ENCODE results near the gene TACC3.

TACC3 gene

GRCh38 chr4:1776521-1777161 lies 55.3 kb downstream of the TACC3 start:
- no peak for DNase-seq (ENCODE audit: low read depth)

DNA sequence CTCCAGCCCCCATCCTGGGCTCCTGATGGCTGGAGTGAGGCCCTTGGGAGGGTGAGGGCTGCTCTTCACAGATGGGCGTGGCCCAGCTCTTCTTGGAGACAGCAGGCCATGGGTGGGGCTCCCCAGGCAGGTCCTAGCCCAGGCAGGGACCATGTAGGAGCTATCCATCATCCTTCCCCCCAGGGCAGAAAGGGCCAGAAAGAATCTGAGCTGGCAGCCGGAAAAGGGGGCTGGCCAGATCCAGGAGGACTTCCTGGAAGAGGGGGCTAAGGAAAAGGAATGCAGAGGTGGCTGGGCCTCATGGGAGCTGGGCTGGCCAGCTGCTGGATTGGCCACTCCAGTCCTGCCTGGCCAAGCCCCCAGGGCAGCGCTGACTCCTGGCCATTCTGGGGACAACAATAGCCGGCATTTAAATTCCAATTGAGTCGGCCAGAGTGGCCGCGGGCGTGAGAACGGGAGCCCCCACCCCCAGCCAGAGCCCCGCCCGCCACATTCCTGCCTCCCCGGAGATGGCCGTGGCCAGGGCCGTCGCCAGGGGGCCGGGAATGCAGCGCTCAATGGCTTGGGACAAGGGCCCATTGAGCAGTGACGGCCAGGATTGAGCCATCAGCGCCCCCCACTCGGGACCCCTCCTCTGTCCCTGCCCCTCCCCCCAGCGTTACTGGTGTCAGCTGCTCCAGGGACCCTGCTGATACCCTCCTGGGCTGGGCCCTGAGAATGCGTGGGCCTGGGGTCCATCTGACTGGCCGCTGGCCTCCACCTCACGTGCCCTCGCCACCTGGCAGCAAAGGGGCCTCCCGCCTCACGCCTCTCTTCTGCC lies 56.7 kb downstream of the TACC3 start:
- no peak for DNase-seq (ENCODE audit: low read depth)

DNA sequence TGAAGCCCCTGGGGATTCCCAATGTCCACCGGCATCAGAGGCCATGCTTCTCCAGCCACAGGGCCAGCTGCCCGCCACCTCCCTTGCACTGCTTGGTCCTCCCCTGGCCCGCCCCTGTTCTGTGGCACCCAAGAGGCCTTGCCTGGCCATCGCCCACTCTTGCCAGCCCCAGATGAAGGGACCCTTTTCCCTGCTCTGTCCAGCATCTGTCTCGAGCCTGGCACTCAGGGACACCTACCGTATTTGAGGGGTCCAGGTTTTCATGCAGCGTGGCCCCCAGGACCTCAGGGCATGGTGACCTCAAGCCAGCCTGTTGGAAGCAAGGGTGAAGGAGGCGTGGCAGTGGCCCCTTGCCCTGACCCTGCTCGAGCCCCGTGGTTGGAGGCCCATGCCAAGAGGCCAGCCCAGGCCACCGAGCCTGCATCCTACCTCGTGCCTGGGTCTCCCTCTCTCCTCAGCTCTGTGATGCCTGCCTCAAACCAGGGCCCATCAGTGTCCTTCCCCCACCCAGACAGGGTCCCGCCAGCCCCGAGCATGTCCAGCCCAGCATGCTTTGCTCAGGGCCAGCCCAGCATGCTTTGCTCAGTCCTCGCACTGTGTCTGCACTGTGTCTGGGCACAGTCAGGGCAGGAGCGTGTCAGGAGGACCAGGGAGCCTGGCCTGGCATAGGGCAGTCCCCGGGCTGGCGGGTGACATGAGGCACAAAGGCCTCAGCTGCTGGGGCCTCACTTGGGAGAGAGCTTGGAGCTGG lies 57.5 kb downstream of the TACC3 start:
- no peak for DNase-seq (ENCODE audit: low read depth)

DNA sequence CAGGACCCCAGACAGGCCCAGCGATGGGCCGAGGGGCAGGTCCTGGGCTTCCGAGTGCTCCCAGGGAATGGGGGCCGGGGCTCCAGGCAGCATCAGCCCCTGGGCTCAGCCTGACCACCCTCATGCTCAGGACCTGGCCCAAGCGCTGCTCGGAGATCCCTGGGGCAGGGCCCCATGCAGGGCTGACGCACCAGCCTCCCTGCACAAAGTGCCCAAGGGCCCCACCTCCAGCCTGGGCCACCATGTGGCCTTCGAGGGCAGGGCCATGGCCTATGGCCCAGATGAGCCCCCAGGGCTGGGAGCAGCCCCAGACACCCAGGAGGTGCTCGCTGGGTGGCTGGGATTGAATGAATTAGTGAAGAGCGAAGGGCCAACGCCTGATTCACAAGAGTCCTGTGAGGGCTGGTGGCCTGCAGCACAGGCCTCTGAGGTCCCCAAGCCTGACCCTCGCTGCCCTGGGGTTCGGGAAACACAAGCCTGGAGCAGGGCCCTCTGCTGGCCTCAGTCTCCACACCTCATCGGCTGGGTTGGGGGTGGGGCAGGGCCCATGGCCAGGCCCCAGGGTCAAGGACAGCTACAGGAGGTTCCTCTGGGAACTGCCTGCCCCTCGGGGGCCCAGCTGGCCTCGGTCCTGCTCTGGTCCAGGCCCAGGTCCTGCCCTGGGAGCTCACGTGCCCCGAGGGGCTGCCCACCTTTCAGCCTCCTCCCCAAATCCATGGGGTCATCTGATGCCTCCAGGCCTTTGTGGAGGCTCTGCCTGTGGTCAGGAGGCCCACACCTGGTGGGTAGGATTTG lies 58.5 kb downstream of the TACC3 start:
- no peak for DNase-seq (ENCODE audit: low read depth)

DNA sequence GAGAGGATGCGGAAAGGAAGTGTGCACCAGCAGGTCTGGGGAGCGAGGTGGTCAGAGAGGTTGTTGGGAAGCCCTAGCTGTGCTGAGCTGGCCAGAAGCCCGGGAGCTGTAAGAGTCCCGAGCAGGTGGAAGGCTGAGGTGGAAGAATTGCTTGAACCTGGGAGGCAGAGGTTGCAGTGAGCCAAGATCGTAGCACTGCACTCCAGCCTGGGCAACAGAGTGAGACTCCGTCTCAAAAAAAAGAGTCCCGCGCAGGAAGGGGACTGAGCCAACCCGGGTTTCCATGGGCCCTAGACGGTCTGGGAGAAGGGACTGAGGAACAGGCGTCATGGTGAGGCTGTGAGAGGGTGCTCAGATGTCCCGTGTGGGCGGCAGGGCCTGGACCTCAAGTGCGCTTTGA lies 59.1 kb downstream of the TACC3 start:
- no peak for DNase-seq (ENCODE audit: low read depth)

DNA sequence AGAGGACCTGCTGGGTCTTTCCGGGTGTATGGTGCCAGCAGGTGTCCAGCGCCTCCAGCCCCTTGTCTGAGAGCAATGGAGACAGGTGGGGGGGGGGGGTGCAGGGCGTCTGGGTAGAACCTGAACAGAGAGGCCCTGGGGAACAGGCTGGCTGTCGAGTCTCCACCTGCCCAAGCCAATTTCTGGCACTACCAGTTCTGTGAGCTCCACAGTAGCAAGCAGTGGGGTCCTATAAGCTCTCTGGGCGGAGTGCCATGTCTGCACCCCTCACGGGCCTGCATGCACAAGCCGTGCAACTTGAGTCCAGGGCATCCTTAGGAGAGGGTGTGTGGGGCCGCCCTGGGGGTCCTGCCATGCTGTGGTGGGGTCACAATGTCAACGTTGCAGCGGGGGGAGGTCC lies 61.7 kb downstream of the TACC3 start:
- no peak for DNase-seq (ENCODE audit: low read depth)

- DNase-seq (ENCODE audit: low read depth): no peak
These were observed 62.6 kb downstream of the TACC3 start for GRCh38 chr4:1783970-1784369.

- no peak for DNase-seq (ENCODE audit: low read depth)
These were observed 63.1 kb downstream of the TACC3 start for GRCh38 chr4:1784395-1784788.

GRCh38 chr4:1784789-1785591 lies 63.7 kb downstream of the TACC3 start:
- no peak for DNase-seq (ENCODE audit: low read depth)

DNA sequence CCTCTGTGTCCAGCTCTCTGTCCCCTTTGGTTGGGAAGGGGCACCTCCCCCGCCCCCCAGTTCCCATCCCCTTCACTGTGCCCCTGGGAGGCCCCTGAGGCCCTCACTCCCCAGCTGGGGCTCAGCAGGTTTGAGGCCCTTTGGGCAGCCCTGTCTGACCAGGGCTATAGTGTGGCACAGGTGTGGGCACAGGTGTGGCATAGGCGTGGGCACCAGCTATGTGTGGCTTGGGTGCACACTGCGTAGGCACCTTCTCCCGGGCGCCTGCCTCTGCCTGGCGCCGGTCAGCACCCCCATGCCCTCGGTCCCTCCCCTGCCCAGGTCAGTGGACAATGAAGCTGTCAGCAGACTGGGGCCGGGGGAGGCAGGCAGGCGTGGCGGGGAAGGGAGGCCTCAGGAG lies 64.3 kb downstream of the TACC3 start:
- no peak for DNase-seq (ENCODE audit: low read depth)

- no peak for DNase-seq (ENCODE audit: low read depth)
These were observed 65.4 kb downstream of the TACC3 start for GRCh38 chr4:1786544-1787362.

- DNase-seq (ENCODE audit: low read depth): no peak
These were observed 66.2 kb downstream of the TACC3 start for GRCh38 chr4:1787411-1788077.

- DNase-seq (ENCODE audit: low read depth): no peak
These were observed 67.1 kb downstream of the TACC3 start for GRCh38 chr4:1788254-1788973.

DNA sequence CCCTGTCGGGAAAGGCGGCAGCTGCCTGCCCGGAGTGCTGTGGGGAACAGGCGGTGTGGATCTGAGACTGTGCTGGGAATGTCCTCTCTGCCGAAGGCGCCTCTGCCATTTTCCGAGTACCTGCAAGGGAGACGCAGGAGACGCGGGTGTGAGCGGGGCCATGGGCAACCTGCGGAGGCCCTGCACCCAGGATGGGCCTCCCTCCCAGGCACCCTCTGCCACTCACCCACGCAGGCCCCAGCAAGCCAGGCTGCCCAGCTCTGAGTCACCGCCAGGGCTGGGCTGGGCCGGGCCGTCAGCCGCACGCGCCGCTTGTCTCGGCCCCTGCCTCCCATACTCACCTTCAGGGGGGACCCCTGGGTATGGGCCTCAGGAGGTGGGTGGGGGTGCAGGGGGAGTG lies 68.2 kb downstream of the TACC3 start:
- no peak for DNase-seq (ENCODE audit: low read depth)

DNA sequence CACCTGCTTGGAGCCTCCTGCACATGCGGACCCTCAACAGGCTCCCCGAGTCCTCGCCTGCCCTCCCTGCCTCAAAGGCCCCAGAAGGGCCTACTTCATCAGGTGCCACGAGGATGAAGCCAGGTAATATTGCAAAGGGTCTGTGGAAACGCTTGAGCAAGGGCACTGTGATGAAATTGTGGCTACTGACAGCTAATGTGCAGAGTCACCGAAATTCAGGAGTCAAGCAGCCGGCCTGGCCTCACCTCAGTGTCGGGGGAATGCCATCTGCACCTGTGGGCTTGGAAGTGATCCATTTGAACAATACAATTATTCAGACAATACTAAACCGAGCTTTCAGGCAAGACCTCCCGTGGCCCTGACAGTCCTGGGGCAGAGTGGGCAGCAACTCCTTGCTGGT lies 68.7 kb downstream of the TACC3 start:
- DNase-seq (ENCODE audit: low read depth): no peak

GRCh38 chr4:1792158-1792831 lies 71.0 kb downstream of the TACC3 start:
- DNase-seq (ENCODE audit: low read depth): no peak

DNA sequence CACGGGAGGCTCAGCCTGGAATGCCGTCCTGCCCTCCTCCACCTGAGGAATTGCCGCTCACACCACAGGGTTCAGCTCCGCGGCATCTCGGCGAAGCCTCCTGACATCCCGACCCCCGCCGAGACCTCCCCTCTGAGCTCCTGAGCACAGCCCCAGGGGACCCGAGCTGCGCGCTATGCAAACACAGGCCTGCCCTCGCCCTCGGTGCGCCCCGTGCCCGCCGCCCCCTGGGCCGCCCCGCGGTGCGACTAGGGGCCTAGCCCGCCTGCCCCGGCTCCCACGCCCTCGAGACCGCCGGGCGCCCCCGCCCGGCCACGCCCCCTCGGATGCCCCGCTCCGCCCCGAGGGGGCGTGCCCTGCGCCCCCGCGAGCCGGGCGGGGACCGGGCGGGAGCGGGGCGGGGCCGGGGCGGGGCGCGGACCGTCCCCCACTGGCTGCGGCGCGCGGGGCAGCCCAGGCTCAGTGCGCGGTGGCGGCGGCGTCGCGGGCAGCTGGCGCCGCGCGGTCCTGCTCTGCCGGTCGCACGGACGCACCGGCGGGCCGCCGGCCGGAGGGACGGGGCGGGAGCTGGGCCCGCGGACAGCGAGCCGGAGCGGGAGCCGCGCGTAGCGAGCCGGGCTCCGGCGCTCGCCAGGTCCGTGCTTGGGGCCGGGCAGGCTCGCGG lies 71.6 kb downstream of the TACC3 start, which contains the start of gene FGFR3:
TSS of gene FGFR3 (plus strand) at position 462 of the 664 bp plus-strand sequence. CDS start 642 bp downstream, outside the sequence.
- no peak for DNase-seq (ENCODE audit: low read depth)

- no peak for DNase-seq (ENCODE audit: low read depth)
These were observed 72.1 kb downstream of the TACC3 start for GRCh38 chr4:1793496-1793840.

Data from GM04504 (cell line).